ENCODE data around the gene FCAMR.
"Not testable (repeated sequence)": the region's sequence is repeated elsewhere in the genome, so short reads cannot be mapped to it uniquely, and the experiment has no call there.

The FCAMR gene

DNA sequence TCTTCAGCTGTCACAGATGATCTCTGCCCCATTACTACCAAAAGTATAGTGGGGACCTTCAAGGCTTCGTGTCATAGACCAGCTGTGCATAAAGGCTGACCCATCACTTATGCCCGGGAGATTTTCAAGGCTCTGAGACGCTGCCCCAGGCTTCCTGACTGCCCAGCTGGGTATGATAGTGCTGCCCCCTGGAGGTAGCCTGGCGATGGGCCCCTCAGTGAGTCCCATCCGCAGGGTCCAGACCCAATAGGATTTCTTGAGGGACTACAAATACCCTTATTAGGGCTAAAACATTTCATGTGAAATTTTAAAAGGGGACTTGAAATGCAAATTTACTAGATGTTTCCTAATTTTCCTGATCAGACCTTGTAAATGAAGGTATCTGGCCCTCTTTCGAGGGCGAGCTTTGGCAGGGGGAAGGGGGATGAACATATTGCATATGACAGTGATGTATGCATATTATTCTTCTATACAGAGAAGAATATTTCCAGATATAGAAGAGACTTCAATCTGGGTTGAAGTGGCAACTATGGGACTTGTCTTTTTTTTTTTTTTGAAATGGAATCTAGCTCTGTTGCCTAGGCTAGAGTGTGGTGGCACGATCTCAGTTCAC lies 36.8 kb downstream of the FCAMR start:
- no peak for DNase-seq (ENCODE audit: low read depth)

DNA sequence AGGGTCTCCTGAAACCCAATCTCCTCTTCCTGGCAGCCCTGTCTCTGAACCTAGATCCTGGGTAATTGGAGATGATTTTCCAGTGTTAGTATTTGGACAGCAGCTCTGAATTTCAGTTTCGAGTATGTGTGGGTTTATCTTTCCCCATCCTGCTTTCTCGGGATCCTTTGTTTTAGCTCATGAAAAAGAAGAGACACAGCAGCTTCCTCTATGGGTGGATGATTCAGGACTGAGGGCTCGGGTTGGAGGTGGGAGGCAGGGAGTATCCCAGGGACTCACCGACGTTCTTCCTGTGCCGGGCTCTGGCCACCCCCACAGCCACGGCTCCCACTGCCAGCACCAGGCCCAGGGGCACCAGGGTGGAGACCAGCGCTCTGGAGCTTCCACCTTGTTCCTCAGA lies 38.1 kb downstream of the FCAMR start:
- DNase-seq (ENCODE audit: low read depth): no peak

GRCh38 chr1:206931709-206932108 lies 38.6 kb downstream of the FCAMR start:
- DNase-seq (ENCODE audit: low read depth): no peak

GRCh38 chr1:206930210-206930798 lies 40.0 kb downstream of the FCAMR start:
- no peak for DNase-seq (ENCODE audit: low read depth)

DNA sequence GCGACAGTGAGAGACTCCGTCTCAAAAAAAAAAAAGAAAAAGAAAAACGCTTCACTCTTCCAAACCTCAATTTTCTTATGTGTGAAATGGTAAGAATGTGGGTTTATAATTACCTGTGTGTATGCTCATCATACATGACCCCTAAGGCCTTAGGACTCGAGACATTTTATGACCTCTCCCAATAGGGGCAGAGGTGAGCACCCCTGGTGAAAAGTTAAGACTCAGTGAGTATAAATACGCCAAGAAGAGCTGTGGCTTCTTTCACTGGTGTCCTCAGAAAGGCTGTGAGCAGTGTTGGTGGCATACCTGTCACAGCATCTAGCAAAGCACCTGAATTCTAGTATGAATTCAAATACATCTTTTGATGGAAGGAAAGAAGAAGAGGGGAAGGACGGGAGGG lies 40.7 kb downstream of the FCAMR start:
- no peak for DNase-seq (ENCODE audit: low read depth)

DNA sequence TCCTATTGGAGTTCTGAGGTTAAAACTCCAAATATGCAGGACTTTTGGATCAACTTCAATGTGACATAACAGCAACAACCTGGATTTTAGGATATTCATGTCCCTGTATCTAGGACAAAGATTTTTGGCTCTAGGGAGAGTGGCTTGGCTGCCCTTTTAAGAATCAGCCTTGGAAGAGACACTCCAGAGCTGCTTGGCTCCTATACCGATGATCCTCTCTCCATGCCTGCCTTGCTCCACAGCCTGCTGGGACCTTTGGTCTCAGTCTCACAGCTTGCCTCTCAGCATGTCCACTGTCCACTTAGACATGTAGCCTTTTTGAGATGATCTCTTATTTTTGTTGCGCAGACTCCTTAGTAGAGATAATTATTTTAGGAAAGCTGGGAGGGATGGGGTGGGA lies 44.0 kb downstream of the FCAMR start:
- DNase-seq (ENCODE audit: low read depth): no peak

DNA sequence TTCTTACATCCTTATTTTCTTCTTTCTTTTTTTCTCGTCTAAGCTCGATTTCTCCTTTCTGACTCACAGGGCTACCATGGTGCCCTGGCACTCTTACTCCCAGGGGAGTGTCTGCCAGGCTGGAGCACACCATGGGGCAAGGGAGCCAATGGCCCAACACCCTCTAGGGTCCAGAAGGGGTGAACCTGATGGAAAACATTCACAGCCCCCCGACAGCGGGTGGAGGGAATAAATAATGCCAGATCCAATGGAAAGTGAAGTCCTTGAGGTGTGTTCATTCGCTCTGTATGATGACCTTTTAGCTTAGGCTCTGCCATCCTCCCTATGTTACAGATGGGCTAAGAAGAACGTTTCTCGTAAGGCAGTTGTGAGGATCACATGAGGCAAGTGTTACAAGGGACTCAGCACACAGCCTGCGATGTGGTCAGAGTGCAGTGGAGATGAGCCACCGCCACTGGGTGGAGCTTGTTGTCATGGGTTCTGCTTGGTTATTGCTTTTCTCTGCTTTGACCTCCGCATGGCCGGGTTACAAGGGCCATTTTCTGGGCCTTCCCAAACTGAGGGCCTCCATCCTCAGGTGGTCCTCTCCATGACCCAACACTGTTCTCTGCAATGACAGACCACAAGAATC lies 45.0 kb downstream of the FCAMR start:
- no peak for DNase-seq (ENCODE audit: low read depth)

GRCh38 chr1:206924592-206925105 lies 45.6 kb downstream of the FCAMR start:
- no peak for DNase-seq (ENCODE audit: low read depth)

DNA sequence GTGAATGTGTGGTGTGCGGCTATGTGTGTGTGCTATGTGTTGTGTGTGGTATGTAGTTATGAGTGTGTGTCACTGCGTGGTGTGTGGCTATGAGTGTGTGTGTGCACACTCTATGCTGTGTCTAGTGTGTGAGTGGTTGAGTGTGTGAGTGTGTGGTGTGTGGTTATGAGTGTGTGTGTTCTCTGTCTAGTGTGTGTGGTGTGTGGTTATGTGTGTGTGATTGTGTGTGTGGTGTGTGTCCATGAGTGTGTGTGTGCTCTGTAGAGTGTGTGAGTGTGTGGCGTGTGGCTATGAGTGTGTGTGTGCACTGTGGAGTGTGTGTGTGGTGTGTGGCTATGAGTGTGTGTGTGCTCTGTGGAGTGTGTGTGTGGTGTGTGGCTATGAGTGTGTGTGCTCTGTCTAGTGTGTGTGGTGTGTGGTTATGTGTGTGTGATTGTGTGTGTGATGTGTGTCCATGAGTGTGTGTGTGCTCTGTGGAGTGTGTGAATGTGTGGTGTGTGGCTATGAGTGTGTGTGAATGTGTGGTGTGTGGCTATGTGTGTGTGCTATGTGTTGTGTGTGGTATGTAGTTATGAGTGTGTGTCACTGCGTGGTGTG lies 46.2 kb downstream of the FCAMR start:
- not testable (repeated sequence) for DNase-seq (ENCODE audit: low read depth)

- no peak for DNase-seq (ENCODE audit: low read depth)
Observed at GRCh38 chr1:206923009-206923960, 47.0 kb downstream of the FCAMR start.

DNA sequence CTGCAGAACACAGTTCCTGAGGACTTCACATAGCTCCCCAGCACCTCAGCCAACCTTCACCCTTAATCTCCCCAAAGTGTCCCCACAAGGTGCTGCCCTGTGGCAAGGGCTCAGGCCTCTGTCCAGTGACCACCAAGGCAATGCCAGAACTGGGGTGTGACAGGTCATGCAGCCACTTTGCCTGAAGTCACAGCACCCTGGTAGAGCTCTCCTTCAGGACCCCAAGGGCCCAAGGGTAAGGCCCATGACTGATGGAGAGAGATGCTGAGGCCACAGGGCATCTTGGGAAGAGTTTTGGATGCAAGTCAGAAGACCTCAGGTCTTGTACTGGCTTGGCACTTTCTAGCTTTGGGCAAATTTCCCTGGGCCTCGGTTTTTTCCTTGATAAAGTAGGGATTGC lies 47.7 kb downstream of the FCAMR start:
- DNase-seq (ENCODE audit: low read depth): no peak

- DNase-seq (ENCODE audit: low read depth): no peak
Observed at GRCh38 chr1:206921772-206922265, 48.4 kb downstream of the FCAMR start, which contains the start of gene FCMR. Gene FCMR (minus strand): TSS chr1:206921941. CDS start chr1:206921854, 87 bp downstream.

DNA sequence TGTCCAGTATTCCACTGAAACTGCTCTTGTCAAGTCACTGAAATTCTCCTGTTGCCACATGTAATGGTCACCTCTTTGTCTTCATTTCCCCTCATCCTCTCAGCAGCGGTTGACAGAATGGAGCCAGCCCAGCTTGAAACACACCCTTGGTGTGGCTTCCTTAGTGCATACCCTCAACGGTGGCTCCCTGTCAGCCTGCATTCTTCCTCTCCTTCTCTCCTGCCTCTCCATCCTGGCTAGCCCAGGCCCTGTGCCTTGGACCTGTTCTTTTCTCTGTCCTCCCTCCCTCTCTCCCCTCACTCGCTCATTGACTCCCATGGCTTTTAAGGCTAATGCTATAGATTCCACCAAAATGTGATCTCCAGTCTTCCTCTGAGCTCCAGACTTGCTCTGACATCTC lies 52.2 kb downstream of the FCAMR start:
- DNase-seq (ENCODE audit: low read depth): no peak

DNA sequence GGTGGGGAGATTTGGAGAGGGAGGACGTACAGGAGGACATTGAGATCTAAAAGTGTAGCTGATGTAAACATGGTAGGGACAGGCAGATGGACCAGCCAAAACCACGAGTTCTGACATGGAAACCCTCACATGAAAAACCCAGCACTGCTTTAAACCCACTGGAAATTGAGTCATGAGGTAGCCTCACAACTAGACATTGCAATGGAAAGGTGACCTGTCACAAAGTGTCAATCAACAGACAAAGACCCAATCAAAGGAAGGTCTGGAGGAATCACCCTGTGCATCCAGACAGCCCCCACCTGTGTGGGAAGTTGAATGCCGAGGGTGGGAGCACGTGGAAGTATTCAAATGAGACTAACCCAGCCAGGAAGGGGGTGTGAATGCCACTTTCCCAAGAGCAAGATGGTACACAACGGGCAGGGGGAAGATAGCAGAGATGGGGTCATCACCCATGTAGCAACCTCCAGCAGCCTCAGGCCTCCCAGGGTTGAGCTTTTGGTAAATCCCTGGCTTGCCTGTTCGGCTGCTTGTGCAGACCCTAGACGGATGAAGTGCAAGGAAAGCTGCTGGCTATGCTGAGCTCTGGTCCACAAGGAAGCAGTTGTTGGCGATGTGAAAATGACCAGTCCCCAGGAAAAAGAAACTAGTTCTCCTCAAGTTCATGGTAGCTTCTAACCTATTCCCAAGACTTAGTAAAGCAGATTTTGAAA lies 54.1 kb downstream of the FCAMR start:
- no peak for DNase-seq (ENCODE audit: low read depth)

- no peak for DNase-seq (ENCODE audit: low read depth)
Observed at GRCh38 chr1:206915030-206915735, 55.1 kb downstream of the FCAMR start.

- no peak for DNase-seq (ENCODE audit: low read depth)
Observed at GRCh38 chr1:206913766-206914537, 56.3 kb downstream of the FCAMR start.

- peak; percentile 63 for DNase-seq (ENCODE audit: low read depth)
Observed at GRCh38 chr1:206912445-206913095, 57.7 kb downstream of the FCAMR start.

DNA sequence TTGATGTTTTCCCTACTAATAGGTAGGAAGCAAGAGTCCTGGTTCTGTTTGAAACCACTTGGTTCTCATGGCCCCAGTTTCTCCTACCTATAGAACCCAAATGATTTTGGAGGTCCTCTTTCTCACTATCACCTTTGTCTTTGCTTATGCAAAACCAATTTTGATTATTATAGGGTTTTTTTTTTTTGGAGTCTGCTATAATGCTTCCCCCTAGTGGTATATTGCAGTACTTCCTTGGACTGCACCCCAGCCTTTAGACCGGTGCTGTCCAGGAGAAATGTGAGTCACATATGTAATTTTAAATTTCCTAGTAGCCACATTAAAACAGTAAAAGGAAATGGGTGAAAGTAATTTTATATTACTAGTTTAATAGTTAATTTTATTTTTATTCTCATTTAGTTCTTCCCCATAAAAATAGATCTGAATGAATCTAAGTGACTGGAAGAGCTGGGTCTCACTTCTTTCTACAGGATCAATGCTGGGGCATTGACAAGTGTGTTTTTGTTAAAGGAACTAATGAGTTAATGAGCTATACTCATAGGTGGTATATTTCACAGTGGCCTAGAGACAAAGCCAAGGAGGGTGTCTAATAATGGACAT lies 59.1 kb downstream of the FCAMR start:
- peak; percentile 59 for DNase-seq (ENCODE audit: low read depth)

- no peak for DNase-seq (ENCODE audit: low read depth)
Observed at GRCh38 chr1:206909883-206910318, 60.4 kb downstream of the FCAMR start.
